ENCODE results near the gene ADAMTS14.
"Not testable (repeated sequence)": the region's sequence is repeated elsewhere in the genome, so short reads cannot be mapped to it uniquely, and the experiment has no call there.

ADAMTS14 gene

GRCh38 chr10:70672165-70673042, at the start of gene ADAMTS14:
TSS of gene ADAMTS14 (plus strand) at chr10:70672506. CDS start at chr10:70672803, 297 bp downstream.
- peak; percentile 69 for DNase-seq (ENCODE audit: low spot score)

DNA sequence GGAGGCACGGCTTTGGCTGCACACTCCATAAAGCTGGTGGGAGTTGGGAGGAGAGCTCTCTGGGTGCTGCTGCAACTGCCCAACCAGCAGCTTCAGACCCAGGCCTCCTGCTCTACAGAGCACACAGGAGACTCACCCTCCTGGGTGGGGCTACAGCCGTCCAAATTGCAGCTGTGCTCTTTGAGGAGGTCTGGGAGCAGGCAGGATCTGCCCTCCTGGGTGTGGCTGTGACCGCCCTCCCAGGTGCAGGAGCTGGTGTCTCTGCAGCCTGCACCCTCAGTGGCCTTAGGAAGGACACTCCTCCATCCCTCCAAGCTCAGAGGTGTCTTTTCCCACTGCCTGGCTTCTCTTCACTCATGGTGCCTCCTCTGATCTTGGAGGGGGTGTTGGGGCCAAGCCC, 49.8 kb upstream of the ADAMTS14 start:
- DNase-seq (ENCODE audit: low spot score), result no peak

DNA sequence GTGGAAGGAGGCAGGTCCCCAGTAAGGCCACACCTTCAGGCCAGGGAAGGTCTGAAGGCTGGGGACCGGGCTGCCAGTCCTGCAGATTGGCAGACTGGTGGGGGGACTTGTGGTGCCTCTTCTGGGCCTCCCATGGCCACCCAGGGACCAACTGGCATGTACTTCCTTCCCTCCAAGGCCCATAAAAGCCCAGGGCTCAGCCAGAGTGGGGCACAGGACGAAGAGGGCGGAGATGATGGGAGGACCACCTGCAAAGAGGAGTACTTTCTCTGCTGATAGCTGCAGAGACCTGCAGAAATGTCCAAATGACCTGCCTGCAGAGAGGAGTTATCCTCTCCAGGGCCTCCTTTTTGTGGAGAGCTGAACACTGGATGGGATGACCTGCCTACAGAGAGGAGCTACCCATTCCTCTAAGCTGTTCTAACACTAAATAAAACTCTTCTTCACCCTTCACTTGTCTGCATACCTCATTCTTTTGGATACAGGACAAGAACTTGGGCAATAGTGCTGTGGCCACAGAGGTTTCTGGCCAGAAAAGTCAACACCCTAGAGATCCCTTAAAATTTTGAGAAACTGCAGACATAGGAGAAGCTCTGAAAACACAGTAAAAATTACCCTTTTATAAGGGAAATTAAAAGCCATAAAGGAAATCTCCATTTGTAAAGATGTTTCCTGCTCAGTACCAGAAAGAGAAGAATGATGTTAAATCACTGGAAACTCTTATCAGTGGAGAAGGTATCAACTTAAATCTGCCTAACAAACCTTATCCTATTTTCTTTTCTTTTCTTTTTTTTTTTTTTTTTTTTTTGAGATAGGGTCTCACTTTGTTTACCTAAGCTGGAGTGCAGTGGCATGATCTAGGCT, 49.1 kb upstream of the ADAMTS14 start:
- DNase-seq (ENCODE audit: low spot score), result no peak

GRCh38 chr10:70626056-70626455, 46.2 kb upstream of the ADAMTS14 start:
- no peak for DNase-seq (ENCODE audit: low spot score)

- no peak for DNase-seq (ENCODE audit: low spot score)
These were observed 43.0 kb upstream of the ADAMTS14 start for GRCh38 chr10:70629338-70629737.

- DNase-seq (ENCODE audit: low spot score), result not testable (repeated sequence)
These were observed 40.6 kb upstream of the ADAMTS14 start for GRCh38 chr10:70631735-70632134.

DNA sequence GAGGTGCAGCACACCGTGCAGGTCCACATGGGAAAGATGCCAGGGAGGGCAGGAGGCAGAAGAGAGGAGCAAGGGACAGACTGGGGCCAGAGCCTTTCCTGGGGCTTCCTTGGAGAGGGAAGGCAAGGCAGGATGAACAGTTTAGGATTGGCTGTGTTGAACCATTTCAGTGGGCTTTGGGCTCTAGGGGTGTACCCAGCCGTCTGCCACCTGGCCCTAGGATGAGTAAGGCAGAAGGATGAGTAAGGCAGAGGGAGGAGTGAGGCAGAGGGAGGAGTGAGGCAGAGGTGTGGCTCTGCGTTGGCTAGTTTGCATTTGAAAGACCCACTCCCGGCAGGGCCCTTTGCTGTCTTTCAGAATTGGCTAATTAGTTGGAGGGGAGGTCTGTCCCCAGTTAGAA, 38.3 kb upstream of the ADAMTS14 start:
- no peak for DNase-seq (ENCODE audit: low spot score)

DNA sequence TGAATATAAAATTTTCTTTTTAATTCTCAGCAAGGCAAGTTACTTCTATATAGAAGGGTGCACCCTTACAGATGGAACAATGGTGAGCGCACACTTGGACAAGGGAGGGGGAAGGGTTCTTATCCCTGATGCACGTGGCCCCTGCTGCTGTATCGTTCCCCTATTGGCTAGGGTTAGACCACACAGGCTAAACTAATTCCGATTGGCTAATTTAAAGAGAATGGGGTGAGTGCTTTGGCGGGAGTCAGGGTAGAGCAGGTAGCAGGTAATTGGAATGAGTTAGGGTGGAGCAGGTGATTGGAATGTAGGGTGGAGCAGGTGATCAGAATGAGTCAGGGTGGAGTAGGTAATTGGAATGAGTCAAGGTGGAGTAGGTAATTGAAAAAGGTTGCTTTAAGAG, 37.8 kb upstream of the ADAMTS14 start:
- not testable (repeated sequence) for DNase-seq (ENCODE audit: low spot score)

GRCh38 chr10:70639640-70640383, 32.5 kb upstream of the ADAMTS14 start:
- not testable (repeated sequence) for DNase-seq (ENCODE audit: low spot score)

DNA sequence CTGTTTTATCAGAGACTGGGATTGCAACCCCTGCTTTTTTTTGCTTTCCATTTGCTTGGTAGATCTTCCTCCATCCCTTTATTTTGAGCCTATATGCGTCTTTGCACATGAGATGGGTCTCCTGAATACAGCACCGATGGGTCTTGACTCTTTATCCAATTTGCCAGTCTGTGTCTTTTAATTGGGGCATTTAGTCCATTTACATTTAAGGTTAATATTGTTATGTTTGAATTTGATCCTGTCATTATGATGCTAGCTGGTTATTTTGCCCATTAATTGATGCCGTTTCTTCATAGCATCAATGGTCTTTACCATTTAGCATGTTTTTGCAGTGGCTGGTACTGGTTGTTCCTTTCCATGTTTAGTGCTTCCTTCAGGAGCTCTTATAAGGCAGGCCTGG, 29.0 kb upstream of the ADAMTS14 start:
- not testable (repeated sequence) for DNase-seq (ENCODE audit: low spot score)

DNA sequence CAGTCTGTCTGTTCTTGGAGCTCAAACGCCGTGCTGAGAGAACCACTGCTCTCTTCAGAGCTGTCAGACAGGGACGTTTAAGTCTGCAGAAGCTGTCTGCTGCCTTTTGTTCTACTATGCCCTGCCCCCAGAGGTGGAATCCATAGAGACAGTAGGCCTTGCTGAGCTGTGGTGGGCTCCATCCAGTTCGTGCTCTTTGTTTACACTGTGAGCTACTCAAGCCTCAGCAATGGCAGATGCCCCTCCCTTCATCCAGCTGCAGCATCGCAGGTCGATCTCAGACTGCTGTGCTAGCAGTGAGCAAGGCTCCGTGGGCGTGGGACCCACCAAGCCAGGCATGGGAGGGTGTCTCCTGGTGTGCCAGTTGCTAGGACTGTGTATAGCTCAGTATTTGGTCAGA, 27.3 kb upstream of the ADAMTS14 start:
- DNase-seq (ENCODE audit: low spot score), result not testable (repeated sequence)

GRCh38 chr10:70647086-70647485, 25.2 kb upstream of the ADAMTS14 start:
- DNase-seq (ENCODE audit: low spot score), result no peak

GRCh38 chr10:70648427-70648826, 23.9 kb upstream of the ADAMTS14 start:
- no peak for DNase-seq (ENCODE audit: low spot score)

GRCh38 chr10:70649526-70649925, 22.8 kb upstream of the ADAMTS14 start:
- DNase-seq (ENCODE audit: low spot score), result peak; percentile 52

DNA sequence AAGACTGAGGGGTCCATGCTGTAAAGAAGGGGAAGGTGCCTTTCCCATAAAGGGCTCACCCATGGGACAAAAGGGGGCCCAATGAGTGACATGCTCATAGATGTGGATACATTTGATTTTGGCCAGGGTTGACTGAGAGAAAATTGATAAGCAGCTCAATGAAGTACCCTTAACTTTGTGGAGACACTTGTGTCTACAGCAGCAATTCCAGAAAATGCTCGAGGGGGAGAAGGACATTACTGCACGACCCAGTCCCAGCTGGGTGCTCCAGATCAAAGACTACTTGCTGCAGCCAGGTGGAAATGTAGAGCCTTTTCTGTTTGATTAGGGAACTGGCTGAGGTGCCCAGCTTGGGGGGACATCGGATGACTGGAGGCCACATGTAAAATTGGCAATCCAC, 22.2 kb upstream of the ADAMTS14 start:
- DNase-seq (ENCODE audit: low spot score), result no peak

GRCh38 chr10:70650718-70651117, 21.6 kb upstream of the ADAMTS14 start:
- no peak for DNase-seq (ENCODE audit: low spot score)

- DNase-seq (ENCODE audit: low spot score), result no peak
These were observed 20.6 kb upstream of the ADAMTS14 start for GRCh38 chr10:70651661-70652060.

GRCh38 chr10:70652761-70653657, 19.3 kb upstream of the ADAMTS14 start:
- DNase-seq (ENCODE audit: low spot score), result peak; percentile 88

DNA sequence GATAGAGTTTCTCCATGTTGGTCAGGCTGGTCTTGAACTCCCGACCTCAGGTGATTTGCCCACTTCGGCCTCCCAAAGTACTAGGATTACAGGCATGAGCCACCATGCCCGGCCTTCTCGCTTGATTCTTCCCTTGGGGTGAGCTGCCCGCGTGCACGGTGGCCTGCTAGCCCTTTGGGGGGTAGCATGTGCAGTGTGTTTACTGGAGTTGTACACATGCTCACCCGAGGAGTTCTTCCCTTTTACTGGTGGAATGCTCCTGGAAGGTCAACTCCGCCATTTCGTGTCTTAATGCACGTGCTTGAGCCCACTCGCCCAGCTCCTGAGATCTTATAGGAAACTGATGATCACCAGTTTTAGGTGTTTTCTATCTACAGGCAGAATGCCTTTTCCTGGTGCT, 17.0 kb upstream of the ADAMTS14 start:
- DNase-seq (ENCODE audit: low spot score), result no peak

- DNase-seq (ENCODE audit: low spot score), result peak; percentile 90
These were observed 15.8 kb upstream of the ADAMTS14 start for GRCh38 chr10:70656489-70656888.

GRCh38 chr10:70657041-70657440, 15.3 kb upstream of the ADAMTS14 start:
- no peak for DNase-seq (ENCODE audit: low spot score)
